ENCODE results near the gene CACNA1H. TPM values are rescaled to one million over a fixed set of nuclear protein-coding genes. Genes with fewer than 3 reads are reported as not detected.
"Not testable (repeated sequence)": the region's sequence is repeated elsewhere in the genome, so short reads cannot be mapped to it uniquely, and the experiment has no call there.

CACNA1H gene
- total RNA-seq, 1 experiment from 2014 or later: 0.59 TPM

DNA sequence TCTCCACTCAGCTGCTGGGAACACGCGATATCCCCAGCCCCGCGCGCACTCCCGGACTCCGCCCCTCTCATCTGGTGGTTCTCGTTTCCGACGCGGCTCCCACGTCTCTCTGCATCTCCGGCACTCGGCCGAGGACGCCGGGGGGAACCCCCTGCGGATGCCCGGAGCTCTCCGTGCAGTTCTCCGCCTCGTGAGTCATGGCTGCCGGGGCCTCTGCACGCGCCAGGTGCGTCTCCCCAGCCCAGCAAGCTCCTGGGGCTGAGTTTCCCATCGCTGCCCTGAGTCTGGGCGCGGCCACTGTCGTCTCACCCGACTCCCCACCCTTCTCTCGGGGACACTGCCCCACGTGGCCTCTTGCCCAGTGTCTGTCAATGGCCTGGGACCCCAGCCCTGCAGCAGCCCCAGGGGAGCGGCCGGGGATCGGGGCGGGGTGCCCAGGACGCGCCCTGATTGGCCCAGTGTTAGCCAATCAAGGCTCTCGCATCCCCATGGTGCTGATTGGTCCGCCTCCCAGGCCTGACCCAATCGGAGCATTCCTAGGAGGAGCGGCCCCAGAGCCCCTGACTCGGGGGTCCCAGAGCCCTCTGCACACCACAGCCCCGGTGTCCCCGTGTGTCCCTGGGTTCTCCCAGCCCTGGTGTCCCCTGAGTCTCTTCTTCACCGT lies 100.9 kb downstream of the CACNA1H start:
- not testable (repeated sequence) for H3K36me3 ChIP-seq, H3K4me3 ChIP-seq, DNase-seq, H3K9me3 ChIP-seq, H3K27me3 ChIP-seq

DNA sequence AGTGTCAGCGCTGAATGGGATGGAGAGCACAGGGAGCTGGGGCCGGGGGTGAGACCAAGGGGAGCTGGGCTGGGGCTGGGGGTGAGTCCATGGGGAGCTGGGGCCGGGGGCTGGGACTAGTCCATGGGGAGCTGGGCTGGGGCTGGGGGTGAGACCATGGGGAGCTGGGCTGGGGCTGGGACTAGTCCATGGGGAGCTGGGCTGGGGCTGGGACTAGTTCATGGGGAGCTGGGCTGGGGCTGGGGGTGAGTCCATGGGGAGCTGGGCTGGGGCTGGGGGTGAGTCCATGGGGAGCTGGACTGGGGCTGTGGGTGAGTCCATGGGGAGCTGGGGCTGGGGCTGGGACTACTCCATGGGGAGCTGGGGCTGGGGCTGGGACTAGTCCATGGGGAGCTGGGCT lies 101.9 kb downstream of the CACNA1H start:
- H3K36me3 ChIP-seq, H3K9me3 ChIP-seq, DNase-seq, H3K4me3 ChIP-seq: not testable (repeated sequence)
- H3K27me3 ChIP-seq: peaks cover 11% of the 10 kb centered on the region

DNA sequence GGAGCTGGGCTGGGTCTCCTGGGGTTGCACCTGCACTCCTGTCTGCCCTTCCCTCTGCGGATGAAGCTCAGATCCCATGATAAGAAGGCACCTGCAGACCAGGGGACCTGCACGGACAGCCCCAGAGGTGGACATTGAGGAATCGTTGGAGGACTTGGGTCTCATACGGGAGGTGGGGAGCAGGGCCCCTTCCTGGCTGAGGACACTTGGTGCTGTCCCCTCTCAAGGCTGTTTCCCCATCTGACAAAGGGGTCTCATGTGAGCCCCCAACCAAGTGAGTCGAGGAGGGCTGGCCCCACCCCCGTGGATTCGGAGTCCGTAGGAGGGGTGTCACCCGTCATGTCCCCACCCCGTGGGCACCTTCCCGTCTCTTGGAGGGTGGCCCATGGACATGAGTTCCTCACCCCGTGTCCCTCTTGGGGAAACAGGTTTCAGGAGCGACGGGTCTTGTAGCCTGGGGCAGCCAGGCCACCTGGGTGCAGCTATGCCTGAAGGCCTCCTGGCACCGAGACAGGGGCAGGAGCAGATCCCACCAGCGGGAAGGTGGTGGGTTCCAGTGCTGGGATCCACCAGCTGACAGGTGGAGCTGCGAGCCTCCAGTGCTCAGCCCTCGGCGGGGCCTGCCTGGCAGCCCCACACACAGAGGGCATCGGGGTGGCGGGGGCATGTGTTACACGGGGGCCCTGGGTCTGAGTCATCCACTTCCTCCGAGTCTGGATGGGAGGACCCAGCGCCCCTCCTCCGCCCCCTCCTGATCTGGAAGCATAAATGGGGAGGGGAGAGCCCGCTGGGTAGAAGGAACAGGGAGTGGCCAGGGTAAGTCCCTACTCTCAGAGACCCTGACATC lies 102.6 kb downstream of the CACNA1H start, which contains the start of gene TPSD1:
TPSD1 (plus strand) TSS at position 794 of the 847 bp plus-strand sequence. CDS start 212 bp downstream, outside the sequence.
- H3K9me3 ChIP-seq, H3K36me3 ChIP-seq, H3K4me3 ChIP-seq, DNase-seq: not testable (repeated sequence)
- H3K27me3 ChIP-seq: peaks cover 18% of the 10 kb centered on the region

DNA sequence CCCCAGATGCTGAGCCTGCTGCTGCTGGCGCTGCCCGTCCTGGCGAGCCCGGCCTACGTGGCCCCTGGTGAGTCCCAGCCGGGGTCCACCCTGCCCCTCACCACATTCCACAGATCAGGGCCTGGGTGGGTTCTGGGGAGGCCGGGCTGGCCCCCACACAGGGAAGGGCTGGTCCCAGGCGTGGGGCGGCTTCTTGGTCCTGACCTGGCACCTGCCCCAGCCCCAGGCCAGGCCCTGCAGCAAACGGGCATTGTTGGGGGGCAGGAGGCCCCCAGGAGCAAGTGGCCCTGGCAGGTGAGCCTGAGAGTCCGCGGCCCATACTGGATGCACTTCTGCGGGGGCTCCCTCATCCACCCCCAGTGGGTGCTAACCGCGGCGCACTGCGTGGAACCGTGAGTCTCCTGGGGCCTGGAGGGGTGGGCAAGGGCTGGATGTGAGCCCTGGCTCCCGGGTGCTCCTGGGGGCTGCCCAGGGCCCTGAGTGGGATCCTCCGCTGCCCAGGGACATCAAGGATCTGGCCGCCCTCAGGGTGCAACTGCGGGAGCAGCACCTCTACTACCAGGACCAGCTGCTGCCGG lies 103.5 kb downstream of the CACNA1H start:
- H3K27me3 ChIP-seq: peaks cover 27% of the 10 kb centered on the region
- H3K9me3 ChIP-seq, H3K4me3 ChIP-seq, DNase-seq, H3K36me3 ChIP-seq: not testable (repeated sequence)

DNA sequence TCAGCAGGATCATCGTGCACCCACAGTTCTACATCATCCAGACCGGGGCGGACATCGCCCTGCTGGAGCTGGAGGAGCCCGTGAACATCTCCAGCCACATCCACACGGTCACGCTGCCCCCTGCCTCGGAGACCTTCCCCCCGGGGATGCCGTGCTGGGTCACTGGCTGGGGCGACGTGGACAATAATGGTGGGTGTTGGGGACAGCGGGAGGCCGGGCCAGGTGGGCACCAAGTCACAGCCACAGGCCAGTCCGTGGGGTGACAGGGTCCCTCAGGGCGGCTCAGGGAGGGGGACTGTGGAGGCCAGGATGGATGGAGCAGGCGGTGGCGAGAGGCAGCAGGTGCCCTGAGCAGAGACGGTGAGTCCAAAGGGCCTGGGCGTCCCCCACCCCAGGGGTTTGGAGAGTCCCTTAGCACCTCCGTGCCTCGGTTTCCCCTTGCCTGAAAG lies 104.0 kb downstream of the CACNA1H start:
- Histone ChIP-seq H3K4me3 (no peak overlapping the region), H3K9me3 (no peaks in the 10 kb centered on the region), H3K36me3 (no peaks in the 10 kb centered on the region), H3K27me3 (peaks cover 32% of the 10 kb centered on the region)
- DNase-seq: no peak

DNA sequence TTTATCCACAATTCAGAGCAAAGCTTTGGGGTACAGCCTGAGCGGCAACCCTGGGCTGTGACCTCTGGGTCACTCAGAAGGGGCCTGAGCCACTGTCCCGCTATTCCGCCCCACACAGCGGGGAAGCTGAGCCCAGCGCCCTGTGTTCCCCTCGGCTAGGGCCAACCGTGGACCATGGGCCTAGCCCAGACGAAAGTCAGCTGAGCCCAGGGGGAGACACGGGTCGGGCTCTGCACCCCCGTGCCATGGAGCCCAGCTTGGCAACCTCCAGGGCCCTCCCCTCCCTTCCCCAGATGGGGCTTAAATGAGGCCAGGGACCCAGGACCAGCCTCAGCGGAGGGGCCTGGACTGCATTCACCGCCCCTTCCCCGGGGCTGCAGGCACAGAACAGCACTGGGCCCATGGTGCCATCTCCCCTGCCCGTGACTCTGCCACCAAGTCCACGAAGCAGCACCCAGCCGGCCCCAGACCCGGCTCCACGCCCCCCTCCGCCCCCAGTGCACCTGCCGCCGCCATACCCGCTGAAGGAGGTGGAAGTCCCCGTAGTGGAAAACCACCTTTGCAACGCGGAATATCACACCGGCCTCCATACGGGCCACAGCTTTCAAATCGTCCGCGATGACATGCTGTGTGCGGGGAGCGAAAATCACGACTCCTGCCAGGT lies 104.8 kb downstream of the CACNA1H start:
- no peaks in the 10 kb centered on the region for H3K36me3 ChIP-seq
- peaks cover 40% of the 10 kb centered on the region for H3K27me3 ChIP-seq
- no peak overlapping the region for H3K4me3 ChIP-seq
- H3K9me3 ChIP-seq: no peaks in the 10 kb centered on the region
- DNase-seq: no peak

DNA sequence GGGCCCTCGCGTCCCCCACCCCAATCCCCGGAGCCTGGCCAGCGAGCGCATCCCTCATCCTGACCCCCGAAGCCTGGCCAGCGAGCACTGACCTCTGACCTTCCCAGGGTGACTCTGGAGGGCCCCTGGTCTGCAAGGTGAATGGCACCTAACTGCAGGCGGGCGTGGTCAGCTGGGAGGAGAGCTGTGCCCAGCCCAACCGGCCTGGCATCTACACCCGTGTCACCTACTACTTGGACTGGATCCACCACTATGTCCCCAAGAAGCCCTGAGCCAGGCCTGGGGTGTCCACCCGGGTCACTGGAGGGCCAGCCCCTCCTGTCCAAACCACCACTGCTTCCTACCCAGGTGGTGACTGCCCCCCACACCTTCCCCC lies 105.3 kb downstream of the CACNA1H start:
- H3K27me3 ChIP-seq: peaks cover 45% of the 10 kb centered on the region
- no peak for DNase-seq
- no peaks in the 10 kb centered on the region for H3K9me3 ChIP-seq
- no peak overlapping the region for H3K4me3 ChIP-seq
- no peaks in the 10 kb centered on the region for H3K36me3 ChIP-seq

DNA sequence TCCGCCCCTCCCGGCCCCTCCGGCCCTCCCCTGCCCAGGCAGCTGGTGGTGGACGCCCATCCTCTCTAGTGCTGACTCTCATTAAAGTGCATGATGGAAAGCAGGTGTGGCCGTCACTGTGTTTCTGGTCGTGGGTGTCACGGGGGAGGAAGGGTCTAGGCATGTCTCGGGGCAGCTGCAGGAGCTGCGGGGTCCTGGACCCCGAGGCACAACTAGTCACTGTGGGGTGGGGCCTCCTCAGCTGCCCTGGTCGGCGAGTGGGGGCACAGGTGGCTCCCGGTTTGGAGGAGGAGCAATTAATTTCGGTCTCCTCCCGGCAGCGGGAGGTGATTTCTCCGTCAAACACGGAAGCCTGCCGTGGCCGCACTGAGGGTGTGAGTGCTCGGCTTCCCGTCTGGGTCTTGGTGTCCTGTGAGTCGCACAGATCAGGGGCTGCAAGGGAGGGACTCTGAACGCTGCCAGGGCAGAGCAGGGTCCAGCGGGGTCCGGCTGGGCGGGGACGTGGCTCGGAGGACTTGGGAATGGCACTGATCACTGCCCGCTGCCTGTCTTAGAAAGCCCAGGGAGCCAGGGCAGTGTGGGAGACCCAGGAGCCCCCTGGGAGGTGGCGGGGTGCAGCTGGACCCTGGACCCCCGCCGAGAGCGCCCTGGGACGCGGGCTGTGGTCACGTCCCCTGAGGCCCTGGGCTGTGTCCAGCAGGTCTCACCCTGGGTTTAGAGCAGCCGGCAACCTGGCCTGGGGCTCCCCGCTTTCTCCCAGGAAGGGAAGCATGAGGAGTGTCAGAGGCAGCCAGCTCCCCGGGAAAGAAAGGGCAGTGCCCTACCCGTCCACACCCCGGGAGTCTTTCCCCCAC lies 106.2 kb downstream of the CACNA1H start:
- Histone ChIP-seq H3K36me3 (no peaks in the 10 kb centered on the region), H3K27me3 (peaks cover 52% of the 10 kb centered on the region), H3K9me3 (no peaks in the 10 kb centered on the region), H3K4me3 (no peak overlapping the region)
- no peak for DNase-seq

DNA sequence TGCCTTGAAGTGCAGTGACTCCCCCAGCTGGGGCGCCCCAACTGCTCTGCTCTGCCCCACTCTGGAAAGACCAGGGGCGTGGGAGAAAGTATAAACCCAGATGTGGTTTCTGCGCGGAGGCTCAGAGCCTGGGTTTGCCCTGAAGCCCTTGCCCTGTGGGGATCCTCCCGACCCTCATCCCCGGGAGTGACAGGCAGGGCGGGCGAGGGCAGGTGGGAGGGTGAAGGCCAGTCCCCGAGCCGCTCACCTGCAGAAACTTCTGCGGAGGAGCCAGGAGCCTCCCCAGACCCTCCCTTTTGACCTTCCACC lies 106.8 kb downstream of the CACNA1H start:
- Histone ChIP-seq H3K9me3 (no peaks in the 10 kb centered on the region), H3K36me3 (no peaks in the 10 kb centered on the region), H3K27me3 (peaks cover 52% of the 10 kb centered on the region), H3K4me3 (no peak overlapping the region)
- no peak for DNase-seq

DNA sequence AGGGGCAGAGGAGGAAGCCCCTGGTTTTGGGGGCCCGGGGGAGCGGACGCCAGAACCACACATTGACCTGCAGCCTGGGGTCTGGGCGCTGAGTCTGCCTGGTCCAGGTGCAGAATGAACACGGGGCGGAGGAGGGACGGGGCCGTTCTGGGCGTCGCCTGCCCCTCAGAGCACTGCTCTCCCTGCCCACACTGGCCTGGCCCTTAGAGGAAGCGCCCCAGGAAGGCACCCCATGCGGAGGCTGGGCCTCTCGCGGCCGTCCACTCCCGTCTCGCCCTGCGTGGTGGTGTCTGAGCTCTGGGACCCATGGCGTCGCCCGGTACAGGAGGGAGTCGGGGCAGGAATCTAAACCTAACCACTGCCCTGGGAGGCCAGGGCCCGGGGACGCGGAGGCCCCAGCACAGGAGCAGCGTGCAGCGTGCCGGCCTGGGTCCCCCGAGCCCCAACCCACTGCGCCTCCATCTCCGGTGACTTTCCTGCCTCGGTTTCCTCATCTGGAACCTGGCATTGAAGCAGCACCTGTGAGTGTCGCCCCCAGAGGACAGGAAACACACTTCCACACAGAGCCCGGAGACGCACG lies 107.3 kb downstream of the CACNA1H start:
- Histone ChIP-seq H3K9me3 (no peaks in the 10 kb centered on the region), H3K36me3 (no peaks in the 10 kb centered on the region), H3K4me3 (no peak overlapping the region), H3K27me3 (peaks cover 52% of the 10 kb centered on the region)
- no peak for DNase-seq

DNA sequence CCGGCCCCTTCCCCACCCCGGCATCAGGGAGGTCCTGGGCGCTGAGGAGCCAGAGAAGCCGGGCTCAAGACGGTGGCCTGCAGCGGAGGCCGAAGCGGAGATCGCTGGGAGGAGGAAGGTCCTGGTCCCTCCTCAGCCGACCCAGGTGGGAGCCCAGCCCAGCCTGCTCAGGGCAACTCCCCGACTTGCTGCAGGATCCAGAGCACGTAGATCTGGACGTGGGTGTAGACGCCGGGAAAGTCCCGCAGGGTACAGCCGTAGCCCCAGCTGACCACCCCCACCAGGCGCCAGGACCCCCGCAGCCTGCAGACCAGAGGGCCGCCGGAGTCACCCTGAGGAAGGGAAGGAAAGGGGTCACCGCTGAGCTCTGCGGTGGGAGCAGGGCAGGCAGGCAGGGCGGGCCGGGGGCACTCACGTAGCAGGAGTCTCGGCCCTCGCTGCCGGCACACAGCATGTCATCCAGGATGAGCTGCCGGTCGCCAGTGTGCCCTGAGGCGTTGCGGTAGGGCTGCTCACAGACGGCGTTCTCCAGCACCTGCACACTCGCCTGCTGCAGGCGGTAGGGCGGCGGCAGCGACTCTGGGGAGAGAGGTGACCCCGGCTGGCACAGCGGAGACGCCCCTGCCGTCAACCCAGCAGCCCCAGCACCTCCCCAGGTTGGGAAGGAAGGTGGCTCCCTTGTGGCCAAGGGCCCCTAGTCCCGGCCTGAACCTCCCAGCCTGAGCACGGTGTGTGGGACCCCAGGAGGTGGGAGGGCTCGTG lies 108.4 kb downstream of the CACNA1H start:
- no peak overlapping the region for H3K4me3 ChIP-seq
- H3K27me3 ChIP-seq: peaks cover 55% of the 10 kb centered on the region
- no peaks in the 10 kb centered on the region for H3K9me3 ChIP-seq
- no peaks in the 10 kb centered on the region for H3K36me3 ChIP-seq
- DNase-seq: no peak

DNA sequence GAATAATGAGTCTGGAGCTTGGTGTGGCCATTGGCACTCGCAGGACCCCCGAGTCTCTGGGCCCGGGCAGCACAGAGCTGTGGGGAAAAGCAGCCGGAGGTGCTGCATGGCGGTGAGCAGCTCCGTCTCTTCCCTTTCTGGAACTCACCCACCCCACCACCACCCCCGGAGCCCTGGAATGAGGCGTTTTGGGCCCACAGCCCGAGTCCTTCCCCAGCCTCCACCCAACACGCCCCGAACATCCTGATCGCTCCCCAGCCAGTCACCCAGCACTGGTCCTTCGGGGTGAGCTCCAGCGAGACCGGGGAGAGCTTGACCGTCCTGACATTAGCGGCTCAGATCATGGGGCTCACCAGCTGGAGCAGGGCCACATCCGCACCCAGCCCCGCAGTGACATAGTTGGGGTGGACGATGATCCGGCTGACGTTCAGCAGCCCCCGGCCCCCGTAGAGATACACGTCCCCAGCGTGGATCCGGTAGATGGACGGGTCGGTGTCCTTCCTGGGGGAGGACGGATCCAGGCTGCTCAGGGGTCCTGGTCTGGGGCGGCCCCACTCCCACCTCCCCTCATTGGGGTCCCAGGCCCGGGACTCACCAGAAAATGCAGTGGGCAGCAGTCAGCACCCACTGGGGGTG lies 109.4 kb downstream of the CACNA1H start:
- H3K27me3 ChIP-seq: peaks cover 58% of the 10 kb centered on the region
- H3K36me3 ChIP-seq: no peaks in the 10 kb centered on the region
- H3K9me3 ChIP-seq: no peaks in the 10 kb centered on the region
- DNase-seq: no peak
- no peak overlapping the region for H3K4me3 ChIP-seq

DNA sequence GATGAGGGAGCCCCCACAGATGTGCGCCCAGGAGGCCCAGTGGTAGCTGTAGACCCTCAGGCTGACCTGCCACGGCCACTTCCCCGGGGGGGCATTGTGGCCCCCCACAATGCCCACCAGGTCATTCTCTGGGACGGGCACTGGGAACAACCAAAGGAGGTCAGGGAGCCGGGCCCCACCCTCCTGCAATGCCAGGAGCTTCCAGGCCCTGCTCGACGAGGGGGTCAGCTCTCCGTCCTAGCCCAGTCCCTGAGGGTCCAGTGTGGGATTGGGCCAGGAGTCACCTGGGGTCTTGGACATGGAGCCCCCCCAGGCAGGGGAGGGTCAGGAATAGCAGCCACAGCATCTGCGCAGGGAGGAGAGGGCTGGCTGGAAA lies 109.9 kb downstream of the CACNA1H start:
- Histone ChIP-seq H3K36me3 (no peaks in the 10 kb centered on the region), H3K9me3 (no peaks in the 10 kb centered on the region), H3K27me3 (peaks cover 58% of the 10 kb centered on the region), H3K4me3 (no peak overlapping the region)
- DNase-seq: no peak

DNA sequence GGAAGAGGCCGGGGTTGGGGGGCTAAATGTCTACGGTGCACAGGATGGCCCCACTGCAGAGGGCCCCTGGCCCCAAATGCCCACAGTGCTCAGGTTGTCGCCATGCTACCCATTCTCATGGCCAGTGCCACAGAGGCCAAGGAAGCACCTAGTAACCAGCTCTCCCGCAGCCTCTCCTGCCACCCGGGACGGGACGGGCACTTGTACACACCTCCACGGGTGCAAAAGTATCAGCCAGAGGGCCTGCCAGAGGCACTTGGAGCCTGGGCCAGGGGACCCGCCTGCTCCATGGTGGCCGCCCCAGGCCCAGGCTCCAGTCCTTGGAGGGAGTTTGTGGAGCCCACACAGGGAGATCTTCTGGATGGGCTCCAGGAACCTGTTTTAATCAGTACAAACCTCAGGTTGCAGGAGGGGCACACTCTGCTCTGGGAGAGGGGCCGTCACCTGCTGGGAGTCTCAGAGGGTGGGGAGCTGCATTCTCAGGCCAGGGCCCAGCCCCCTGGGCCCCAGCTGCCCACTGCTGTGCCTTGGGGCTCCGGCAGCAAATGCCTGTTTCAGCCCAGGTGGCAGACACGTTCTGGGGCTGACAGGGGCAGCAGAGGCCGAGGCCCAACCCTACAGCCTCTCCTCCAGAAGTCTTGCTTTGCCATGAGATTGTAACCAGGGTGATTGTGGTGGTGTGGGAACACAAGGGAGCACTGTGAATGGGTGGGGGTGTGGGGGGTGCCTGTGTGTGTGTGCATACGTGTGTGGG lies 110.9 kb downstream of the CACNA1H start:
- Histone ChIP-seq H3K4me3 (no peak overlapping the region), H3K36me3 (no peaks in the 10 kb centered on the region), H3K9me3 (no peaks in the 10 kb centered on the region), H3K27me3 (peaks cover 58% of the 10 kb centered on the region)
- no peak for DNase-seq
